Measurements from ENCODE around the gene STXBP5L. TPM values are rescaled to one million over a fixed set of nuclear protein-coding genes. Genes with fewer than 3 reads are reported as not detected.

The STXBP5L gene
- total and polyA plus RNA-seq, 7 donors: under 0.01 to 14.3 (median 11.8) TPM; not detected in 1

Small RNAs within 50 kb of the gene (small RNA-seq; reads per million reads assigned to genes)
- 0 reads per million in 3 donors for gene MIR5682

Other genes starting within 250 kb of the STXBP5L start
- gene HGD, start 226.0 kb upstream of the STXBP5L start, total RNA-seq: under 1 TPM in 1 of 4 donors, not detected in 3; 0.71 TPM
- 10 to 100 TPM; 32.4 to 54.1 (median 39.0) TPM for gene HGD, start 226.0 kb upstream of the STXBP5L start, polyA plus RNA-seq
- 10 to 100 TPM in 3 of 4 donors, 1 to 10 TPM in 1; 9.4 to 13.2 (median 12.6) TPM for gene RABL3, start 165.7 kb upstream of the STXBP5L start, total RNA-seq
- gene RABL3, start 165.7 kb upstream of the STXBP5L start, polyA plus RNA-seq: 10 to 100 TPM; 10.8 to 15.5 (median 13.3) TPM
- gene GTF2E1, start 165.5 kb upstream of the STXBP5L start, total RNA-seq: 10 to 100 TPM in 2 of 4 donors, 1 to 10 TPM in 2; 6.9 to 12.5 (median 10.3) TPM
- 1 to 10 TPM; 3.6 to 7.3 (median 5.8) TPM for gene GTF2E1, start 165.5 kb upstream of the STXBP5L start, polyA plus RNA-seq